IMR-90 (cell line): Measurements from ENCODE around the gene LTBP4. TPM values are rescaled to one million over a fixed set of nuclear protein-coding genes. Genes with fewer than 3 reads are reported as not detected.

ENCODE experiments used
- ATAC-seq: fragments of 200-7000 bp; cut with Tn5 transposase; 2 replicates; pipeline ENCODE4 v1.9.1; 2020; ENCODE audit warnings: low read depth, mild to moderate bottlenecking, moderate library complexity
- BruUV-seq: library from RNA; stranded (reverse); fragments of 400-500 nt; replicated peaks from 2 replicates; lab custom pipeline; 2021; lab: Mats Ljungman, UMichigan
- CTCF ChIA-PET: fragments of 300-600 bp; formaldehyde crosslinking; extraction: SDS; loops from one replicate; lab custom pipeline; 2021; ENCODE audit warnings: antibody characterized with exemption; lab: Yijun Ruan, JAX
- POLR2A ChIA-PET: fragments of 300-600 bp; sonication (Branson Sonifier 250); formaldehyde crosslinking; loops from one replicate; lab custom pipeline; 2022; ENCODE audit warnings: antibody characterized with exemption; ENCODE audit not compliant: unreplicated experiment; lab: Charles Lee
- DNase-seq: peaks from one replicate; pipeline ENCODE4 v3.0.0; 2013
- H2AFZ ChIP-seq: replicated peaks from 2 replicates; pipeline ENCODE3; 2013; ENCODE audit warnings: low read length, mild to moderate bottlenecking; ENCODE audit not compliant: poor library complexity
- H2AK5ac ChIP-seq: 2 replicates; pipeline ENCODE4 v1.6.1; 2013; ENCODE audit warnings: low read depth, low read length, inconsistent platforms
- H2AK9ac ChIP-seq: replicated peaks from 2 replicates; pipeline ENCODE3; 2013; ENCODE audit warnings: mild to moderate bottlenecking, low read depth, low read length, moderate library complexity; ENCODE audit not compliant: poor library complexity
- H2BK120ac ChIP-seq: 2 replicates; pipeline ENCODE4 v1.6.1; 2013; ENCODE audit warnings: low read depth, low read length, inconsistent platforms
- H2BK15ac ChIP-seq: 3 replicates; pipeline ENCODE4 v1.6.1; 2013; ENCODE audit warnings: low read depth, low read length, inconsistent platforms
- H2BK20ac ChIP-seq: 2 replicates; pipeline ENCODE4 v1.6.1; 2013; ENCODE audit warnings: low read depth, mild to moderate bottlenecking, inconsistent platforms, low read length, moderate library complexity
- H2BK5ac ChIP-seq: 2 replicates; pipeline ENCODE4 v1.6.1; 2013; ENCODE audit warnings: mild to moderate bottlenecking, low read depth, low read length, inconsistent platforms; ENCODE audit not compliant: poor library complexity, severe bottlenecking
- H3K14ac ChIP-seq: replicated peaks from 2 replicates; pipeline ENCODE4 v1.6.1; 2013; ENCODE audit warnings: low read depth, low read length, inconsistent platforms
- H3K18ac ChIP-seq: 2 replicates; pipeline ENCODE4 v1.6.1; 2013; ENCODE audit warnings: low read depth, low read length, control low read depth
- H3K23ac ChIP-seq: 2 replicates; pipeline ENCODE4 v1.6.1; 2013; ENCODE audit warnings: low read depth, low read length, inconsistent platforms
- H3K27ac ChIP-seq: 2 replicates; pipeline ENCODE4 v1.5.1; 2013; ENCODE audit warnings: mild to moderate bottlenecking, control low read depth, low read length; ENCODE audit not compliant: insufficient read depth
- H3K27me3 ChIP-seq: 2 replicates; pipeline ENCODE4 v1.6.1; 2013; ENCODE audit warnings: low read length; ENCODE audit not compliant: control insufficient read depth, insufficient read depth
- H3K36me3 ChIP-seq: 2 replicates; pipeline ENCODE4 v1.6.1; 2013; ENCODE audit warnings: low read length, mixed read lengths; ENCODE audit not compliant: control insufficient read depth, insufficient read depth
- H3K4ac ChIP-seq: 2 replicates; pipeline ENCODE4 v1.6.1; 2013; ENCODE audit warnings: low read depth, low read length, inconsistent platforms
- H3K4me1 ChIP-seq: 2 replicates; pipeline ENCODE4 v1.6.1; 2013; ENCODE audit warnings: low read length, mixed read lengths; ENCODE audit not compliant: control insufficient read depth, insufficient read depth
- H3K4me2 ChIP-seq: 2 replicates; pipeline ENCODE4 v1.6.1; 2013; ENCODE audit warnings: low read depth, mild to moderate bottlenecking, control low read depth, low read length, moderate library complexity
- H3K4me3 ChIP-seq: 2 replicates; pipeline ENCODE4 v1.5.1; 2013; ENCODE audit warnings: low read depth, mild to moderate bottlenecking, control low read depth, low read length, moderate library complexity; ENCODE audit not compliant: insufficient read depth
- H3K56ac ChIP-seq: 2 replicates; pipeline ENCODE4 v1.6.1; 2013; ENCODE audit warnings: low read length, inconsistent platforms; ENCODE audit not compliant: insufficient read depth; ENCODE audit errors: extremely low read depth
- H3K79me1 ChIP-seq, 2 experiments: 2 replicates each; pipeline ENCODE4 v1.6.1; 2013; ENCODE audit warnings: low read length in 2 of 2, inconsistent platforms in 1 of 2, low read depth in 1 of 2
- H3K9ac ChIP-seq: 2 replicates; pipeline ENCODE4 v1.6.1; 2013; ENCODE audit warnings: low read depth, low read length, control low read depth
- H3K9me1 ChIP-seq: 2 replicates; pipeline ENCODE4 v1.6.1; 2013; ENCODE audit warnings: low read length, inconsistent platforms; ENCODE audit not compliant: insufficient read depth
- H3K9me3 ChIP-seq: 2 replicates; pipeline ENCODE4 v1.6.1; 2013; ENCODE audit warnings: low read length; ENCODE audit not compliant: control insufficient read depth, insufficient read depth
- H4K20me1 ChIP-seq: 2 replicates; pipeline ENCODE4 v1.6.1; 2013; ENCODE audit warnings: low read length, inconsistent platforms; ENCODE audit not compliant: insufficient read depth
- H4K5ac ChIP-seq: 2 replicates; pipeline ENCODE4 v1.6.1; 2013; ENCODE audit warnings: mild to moderate bottlenecking, low read depth, low read length, control low read depth
- H4K8ac ChIP-seq, 2 experiments: 2 replicates each; pipeline ENCODE4 v1.6.1; 2013; ENCODE audit warnings: low read depth in 2 of 2, low read length in 2 of 2, control low read depth in 1 of 2, inconsistent platforms in 1 of 2
- H4K91ac ChIP-seq: 2 replicates; pipeline ENCODE4 v1.6.1; 2013; ENCODE audit warnings: low read depth, low read length, inconsistent platforms; ENCODE audit not compliant: insufficient read depth
- CHD1 ChIP-seq: IDR thresholded peaks from 2 replicates; pipeline ENCODE4 v1.6.1; 2012; ENCODE audit warnings: low read depth, low read length, improper control_type of control experiment
- ELK1 ChIP-seq: fragments of 150-350 bp; IDR thresholded peaks from 2 replicates; pipeline ENCODE4 v1.6.1; 2016; ENCODE audit warnings: low read depth, mild to moderate bottlenecking, low read length, moderate library complexity, borderline replicate concordance
- FOS ChIP-seq: fragments of 150-350 bp; IDR thresholded peaks from 2 replicates; pipeline ENCODE4 v1.6.1; 2016; ENCODE audit warnings: low read depth, low read length
- MAFK ChIP-seq: IDR thresholded peaks from 2 replicates; pipeline ENCODE4 v1.6.1; 2012; ENCODE audit warnings: low read depth, low read length, improper control_type of control experiment
- MAZ ChIP-seq: IDR thresholded peaks from 2 replicates; pipeline ENCODE4 v1.6.1; 2012; ENCODE audit warnings: low read depth, mild to moderate bottlenecking, low read length, improper control_type of control experiment, moderate library complexity, borderline replicate concordance
- MXI1 ChIP-seq: IDR thresholded peaks from 2 replicates; pipeline ENCODE4 v1.6.1; 2012; ENCODE audit warnings: low read depth, mild to moderate bottlenecking, low read length, moderate library complexity, borderline replicate concordance
- POLR2A ChIP-seq: IDR thresholded peaks from 2 replicates; pipeline ENCODE4 v1.6.1; 2012; ENCODE audit warnings: mild to moderate bottlenecking, low read depth, low read length
- RAD21 ChIP-seq: IDR thresholded peaks from 2 replicates; pipeline ENCODE4 v1.6.1; 2012; ENCODE audit warnings: low read length, improper control_type of control experiment
- RCOR1 ChIP-seq: IDR thresholded peaks from 2 replicates; pipeline ENCODE4 v1.6.1; 2012; ENCODE audit warnings: mild to moderate bottlenecking, low read length, improper control_type of control experiment; ENCODE audit not compliant: insufficient replicate concordance
- RFX5 ChIP-seq: IDR thresholded peaks from 2 replicates; pipeline ENCODE4 v1.8.0; 2012; ENCODE audit warnings: low read depth, mild to moderate bottlenecking, low read length, moderate library complexity
- WGBS, 2 experiments: methylation state at CpG; one replicate each; pipeline versions ENCODE4 v1.1.5 to v1.1.7; 2013; ENCODE audit warnings: missing lambda C conversion rate in 2 of 2; ENCODE audit not compliant: insufficient read length in 1 of 2; ENCODE audit errors: extremely low coverage in 2 of 2; 5-methylcytosine and 5-hydroxymethylcytosine counted together
- dilution Hi-C: fragments of 300-500 bp; cut with HindIII; formaldehyde crosslinking; loops from one replicate; pipeline ENCODE4 v1.14.3; 2018; ENCODE audit warnings: low sequenced_read_pairs; ENCODE audit not compliant: unreplicated experiment
- in situ Hi-C: fragments of 300-500 bp; cut with MboI; formaldehyde crosslinking; loops from 3 replicates; pipeline ENCODE4 v1.14.3; 2019; ENCODE audit warnings: low sequenced_read_pairs, inconsistent platforms, mixed read lengths
- intact Hi-C: fragments of 100-400 bp; cut with micrococcal nuclease; formaldehyde crosslinking; loops from 2 replicates; pipeline ENCODE4 v1.10.0; 2022
- polyA plus RNA-seq, 3 experiments: library from polyadenylated mRNA; depleted of rRNA; stranded (reverse); fragments of >200 nt; gene quantifications; 2 replicates each; pipeline ENCODE4 v1.2.3, GENCODE V29; 2012; ENCODE audit warnings: low replicate concordance in 1 of 3
- total RNA-seq: library from RNA; depleted of rRNA; stranded (reverse); fragments of >200 nt; gene quantifications from 2 replicates; pipeline ENCODE4 v1.2.3, GENCODE V29; 2012
- TF ChIP-seq, protein P1 (sequence below): conservative IDR thresholded peaks from 2 replicates; pipeline ENCODE4 v1.5.1; 2012; ENCODE audit warnings: mild to moderate bottlenecking, low read depth, low read length, improper control_type of control experiment

Gene LTBP4
- total and polyA plus RNA-seq, 2 of the 4 experiments (the other 2 are of a cell fraction): 14.7 to 70.3 TPM

DNA sequence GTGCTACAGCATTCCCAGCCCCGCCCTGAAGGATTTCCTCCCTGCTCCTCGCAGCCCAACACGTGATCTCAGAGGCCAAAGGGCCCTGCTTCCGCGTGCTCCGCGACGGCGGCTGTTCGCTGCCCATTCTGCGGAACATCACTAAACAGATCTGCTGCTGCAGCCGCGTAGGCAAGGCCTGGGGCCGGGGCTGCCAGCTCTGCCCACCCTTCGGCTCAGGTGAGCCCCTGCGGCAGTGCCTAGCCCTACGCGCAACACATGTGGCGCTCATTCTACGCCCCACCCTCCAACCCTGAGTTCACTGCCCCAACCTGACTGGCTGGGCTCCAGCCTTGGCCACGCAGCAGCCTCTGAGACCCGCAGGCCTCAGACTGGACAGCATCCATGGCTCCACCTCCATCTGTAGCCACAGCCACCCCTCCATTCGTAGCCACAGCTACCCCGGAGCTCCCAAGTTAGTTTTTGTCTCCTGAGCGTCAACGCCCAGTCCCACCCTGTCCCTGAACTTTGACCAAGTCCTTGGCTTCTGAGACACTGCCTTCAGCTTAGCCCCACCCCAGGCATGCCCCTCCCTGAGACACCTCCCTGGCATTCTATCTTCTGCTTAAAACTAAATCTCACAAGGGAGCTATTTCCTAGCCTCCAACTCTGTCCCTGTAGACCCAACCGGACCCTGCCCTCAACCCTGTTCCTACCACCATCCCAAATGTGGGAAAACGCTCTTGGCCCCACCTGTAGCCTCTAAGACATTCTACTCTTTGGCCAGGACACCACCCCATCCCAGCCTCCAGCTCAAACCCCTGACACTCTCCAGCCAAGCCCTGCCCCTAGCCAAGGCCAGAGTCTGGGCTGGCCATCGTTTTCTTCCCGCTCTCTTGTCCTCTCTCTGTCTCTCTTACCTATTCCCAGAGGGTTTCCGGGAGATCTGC lies 6.4 kb downstream of the LTBP4 start (continued):
- TF ChIP-seq MAZ (no peak), FOS (no peak)

DNA sequence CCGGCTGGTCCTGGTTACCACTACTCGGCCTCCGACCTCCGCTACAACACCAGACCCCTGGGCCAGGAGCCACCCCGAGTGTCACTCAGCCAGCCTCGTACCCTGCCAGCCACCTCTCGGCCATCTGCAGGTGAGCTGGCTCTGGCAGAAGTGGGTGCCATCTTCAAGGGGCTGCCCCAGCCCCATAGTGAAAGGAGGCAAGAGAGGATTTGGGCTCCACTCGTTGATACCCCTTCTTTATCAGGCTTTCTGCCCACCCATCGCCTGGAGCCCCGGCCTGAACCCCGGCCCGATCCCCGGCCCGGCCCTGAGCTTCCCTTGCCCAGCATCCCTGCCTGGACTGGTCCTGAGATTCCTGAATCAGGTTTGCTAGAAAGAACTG lies 7.1 kb downstream of the LTBP4 start:
- no peaks in the 10 kb centered on the region for H3K27me3 ChIP-seq
- no peaks in the 10 kb centered on the region for H4K20me1 ChIP-seq
- POLR2A ChIA-PET: no interaction called here
- no peak overlapping the region for H3K4me3 ChIP-seq
- no peaks in the 10 kb centered on the region for H3K9me3 ChIP-seq
- H3K27ac ChIP-seq: no peak overlapping the region
- H3K4me1 ChIP-seq: peaks cover 13% of the 10 kb centered on the region; the same call in 1 of the 2 replicates
- no peak overlapping the region for H3K14ac ChIP-seq
- in situ Hi-C loops (loop anchor here (10.0 kb wide), 1 partner anchor 303 kb away; no protein-coding TSS in a partner anchor), intact Hi-C loops (no loop called here), dilution Hi-C loops (no loop called here)
- H3K4ac ChIP-seq: no peak overlapping the region
- DNase-seq: no peak
- H3K36me3 ChIP-seq: peaks cover 27% of the 10 kb centered on the region; the same call in 1 of the 2 replicates
- ATAC-seq: no peak
- BruUV-seq: no TSS peak
- no peak overlapping the region for H2AK5ac ChIP-seq
- no peak overlapping the region for H4K8ac ChIP-seq
- peaks cover 0 to 10% of the 10 kb centered on the region in 2 experiments; a peak in 2 of 4 replicates for H3K79me1 ChIP-seq
- no peak overlapping the region for H3K18ac ChIP-seq
- no peak overlapping the region for H2BK20ac ChIP-seq
- TF ChIP-seq RFX5 (no peak), RAD21 (no peak), ELK1 (no peak), POLR2A (no peak), MAFK (no peak), RCOR1 (no peak), MXI1 (no peak), CHD1 (no peak)
- TF ChIP-seq, protein P1, sequence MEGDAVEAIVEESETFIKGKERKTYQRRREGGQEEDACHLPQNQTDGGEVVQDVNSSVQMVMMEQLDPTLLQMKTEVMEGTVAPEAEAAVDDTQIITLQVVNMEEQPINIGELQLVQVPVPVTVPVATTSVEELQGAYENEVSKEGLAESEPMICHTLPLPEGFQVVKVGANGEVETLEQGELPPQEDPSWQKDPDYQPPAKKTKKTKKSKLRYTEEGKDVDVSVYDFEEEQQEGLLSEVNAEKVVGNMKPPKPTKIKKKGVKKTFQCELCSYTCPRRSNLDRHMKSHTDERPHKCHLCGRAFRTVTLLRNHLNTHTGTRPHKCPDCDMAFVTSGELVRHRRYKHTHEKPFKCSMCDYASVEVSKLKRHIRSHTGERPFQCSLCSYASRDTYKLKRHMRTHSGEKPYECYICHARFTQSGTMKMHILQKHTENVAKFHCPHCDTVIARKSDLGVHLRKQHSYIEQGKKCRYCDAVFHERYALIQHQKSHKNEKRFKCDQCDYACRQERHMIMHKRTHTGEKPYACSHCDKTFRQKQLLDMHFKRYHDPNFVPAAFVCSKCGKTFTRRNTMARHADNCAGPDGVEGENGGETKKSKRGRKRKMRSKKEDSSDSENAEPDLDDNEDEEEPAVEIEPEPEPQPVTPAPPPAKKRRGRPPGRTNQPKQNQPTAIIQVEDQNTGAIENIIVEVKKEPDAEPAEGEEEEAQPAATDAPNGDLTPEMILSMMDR: no peak
- no peak overlapping the region for H4K5ac ChIP-seq
- WGBS, 2 experiments: no CpG with 5 or more reads among the region's 14 CpGs
- CTCF ChIA-PET: no interaction called here
- peaks cover 13% of the 10 kb centered on the region for H3K9me1 ChIP-seq
- H3K4me2 ChIP-seq: no peak overlapping the region
- no peak overlapping the region for H2AFZ ChIP-seq
- no peak overlapping the region for H2BK5ac ChIP-seq
- no peak overlapping the region for H3K9ac ChIP-seq
- no peak overlapping the region for H4K91ac ChIP-seq
- no peak overlapping the region for H3K56ac ChIP-seq
- H2BK15ac ChIP-seq: no peak overlapping the region
- no peak overlapping the region for H3K23ac ChIP-seq
- no peak overlapping the region for H2BK120ac ChIP-seq
- peak overlapping the region; percentile 49 for H2AK9ac ChIP-seq
